Peyer's patch (tissue), 4 donors: ENCODE results near the gene HAL.

Source experiments
- CTCF ChIP-seq, 6 experiments: fragments of 450-650 bp in 4 of 6; fragments of 200-600 bp in 2 of 6; sonication (generic) in 1 of 6; IDR thresholded peaks; one replicate each; pipeline ENCODE4 v1.5.1; 2017 to 2019; ENCODE audit warnings: antibody characterized with exemption in 6 of 6, mild to moderate bottlenecking in 3 of 6, moderate library complexity in 1 of 6
- POLR2A ChIP-seq, 2 donors: fragments of 450-650 bp; IDR thresholded peaks; one replicate each; pipeline ENCODE4 v1.5.1; 2017; ENCODE audit warnings: antibody characterized with exemption in 2 of 2, mild to moderate bottlenecking in 2 of 2, moderate library complexity in 2 of 2

DNA sequence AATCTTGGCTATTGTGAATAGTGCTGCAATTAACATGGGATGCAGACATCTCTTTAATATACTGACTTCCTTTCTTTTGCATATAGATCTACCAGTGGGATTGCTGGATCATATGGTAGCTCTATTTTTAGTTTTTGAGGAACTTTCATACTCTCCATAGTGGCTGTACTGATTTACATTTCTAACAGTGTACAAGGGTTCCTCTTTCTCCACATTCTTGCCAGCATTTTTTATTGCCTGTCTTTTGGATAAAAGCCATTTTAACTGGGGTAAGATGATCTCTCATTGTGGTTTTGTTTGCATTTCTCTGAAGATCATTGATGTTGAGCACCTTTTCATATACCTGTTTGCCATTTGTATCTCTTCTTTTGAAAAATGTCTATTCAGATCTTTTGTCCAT, 44.6 kb downstream of the HAL start:
- TF ChIP-seq CTCF (IDR thresholded peaks at IDR 0.05) (no peak), POLR2A (IDR thresholded peaks at IDR 0.05) (no peak)
